ENCODE measurements around the gene CDK19.
A peak's percentile ranks its signal among the peaks of the same experiment; 100 is the strongest.
"Not testable (repeated sequence)": the region's sequence is repeated elsewhere in the genome, so short reads cannot be mapped to it uniquely, and the experiment has no call there.

Gene CDK19

GRCh38 chr6:110815411-110816409, at the start of gene CDK19:
Gene CDK19, minus strand, starts transcription at chr6:110815469. Its CDS starts 333 bp downstream, at chr6:110815136.
- peak; percentile 95 to 96 for DNase-seq (ENCODE audit: low read depth in 1 of 2, low spot score in 1 of 2)

DNA sequence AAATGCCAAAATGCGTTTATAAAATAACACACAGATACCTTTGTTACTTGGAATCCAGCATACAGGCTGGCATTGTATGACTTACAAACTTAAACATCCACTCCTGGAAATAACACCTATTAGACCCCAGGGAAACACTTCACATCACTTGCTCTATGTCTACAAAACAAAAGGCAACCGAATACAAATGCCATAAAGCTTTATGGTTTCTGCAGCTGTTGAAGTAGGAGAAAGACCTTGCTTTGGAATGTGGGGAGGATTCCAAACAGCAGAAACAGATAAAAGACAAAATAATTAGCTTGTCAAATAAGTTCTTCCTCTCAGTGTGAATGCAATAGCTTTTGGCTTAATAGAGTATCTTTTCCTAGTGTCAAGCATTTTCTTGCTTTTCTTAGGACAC, 49.6 kb upstream of the CDK19 start:
- no peak for DNase-seq (ENCODE audit: low read depth in 1 of 2, low spot score in 1 of 2)

- no peak for DNase-seq (ENCODE audit: low read depth in 1 of 2, low spot score in 1 of 2)
Observed at GRCh38 chr6:110859335-110859792, 44.1 kb upstream of the CDK19 start.

DNA sequence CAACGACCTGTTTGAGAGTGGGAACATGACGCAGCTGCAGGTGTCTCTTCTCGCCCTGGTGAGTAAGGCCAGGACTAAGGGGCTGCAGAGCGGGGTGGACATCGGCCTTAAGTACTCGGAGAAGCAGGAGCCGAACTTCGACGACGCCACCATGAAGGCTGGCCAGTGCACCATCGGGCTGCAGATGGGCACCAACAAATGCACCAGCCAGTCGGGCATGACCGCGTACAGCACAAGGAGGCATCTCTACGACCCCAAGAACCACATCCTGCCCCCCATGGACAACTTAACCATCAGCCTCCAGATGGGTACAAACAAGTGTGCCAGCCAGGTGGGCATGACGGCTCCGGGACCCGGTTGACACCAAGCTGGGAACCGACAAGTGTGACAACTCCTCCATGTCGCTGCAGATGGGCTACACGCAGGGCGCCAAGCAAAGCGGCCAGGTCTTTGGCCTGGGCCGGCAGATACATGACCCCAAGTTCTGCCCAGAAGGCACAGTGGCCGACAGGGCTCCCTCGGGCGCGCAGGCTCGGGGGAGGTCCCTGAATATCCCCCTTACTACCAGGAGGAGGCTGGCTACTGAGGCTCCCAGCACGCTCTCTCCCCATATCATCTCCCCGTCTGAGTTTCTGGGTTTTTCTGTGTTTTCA, 43.4 kb upstream of the CDK19 start:
- no peak for DNase-seq (ENCODE audit: low read depth in 1 of 2, low spot score in 1 of 2)

- no peak for DNase-seq (ENCODE audit: low read depth in 1 of 2, low spot score in 1 of 2)
Observed at GRCh38 chr6:110858016-110858415, 42.7 kb upstream of the CDK19 start.

- no peak for DNase-seq (ENCODE audit: low read depth in 1 of 2, low spot score in 1 of 2)
Observed at GRCh38 chr6:110856296-110856695, 41.0 kb upstream of the CDK19 start.

GRCh38 chr6:110853754-110854477, 38.6 kb upstream of the CDK19 start:
- DNase-seq (ENCODE audit: low read depth in 1 of 2, low spot score in 1 of 2): no peak

DNA sequence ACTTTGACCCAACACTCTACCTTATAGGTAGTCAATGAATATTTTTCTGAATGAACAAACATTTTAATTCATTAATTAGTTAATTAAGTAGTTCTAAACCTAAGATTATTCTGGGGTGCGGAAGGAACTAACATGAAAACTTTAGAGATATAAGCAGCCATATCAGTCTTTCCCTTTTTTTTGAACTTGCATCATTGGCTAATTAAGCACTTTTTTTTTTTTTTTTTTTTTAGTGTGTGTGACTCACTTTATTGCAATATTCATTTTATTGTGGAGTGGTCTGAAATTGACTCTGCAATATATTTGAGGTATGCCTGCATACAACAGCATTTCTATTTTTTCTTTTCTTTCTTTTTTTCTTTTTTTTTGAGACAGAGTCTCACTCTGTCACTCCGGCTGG, 37.5 kb upstream of the CDK19 start:
- DNase-seq (ENCODE audit: low read depth in 1 of 2, low spot score in 1 of 2): no peak

- DNase-seq (ENCODE audit: low read depth in 1 of 2, low spot score in 1 of 2): no peak
Observed at GRCh38 chr6:110849781-110850180, 34.5 kb upstream of the CDK19 start.

GRCh38 chr6:110841266-110841665, 26.0 kb upstream of the CDK19 start:
- no peak for DNase-seq (ENCODE audit: low read depth in 1 of 2, low spot score in 1 of 2)

- DNase-seq (ENCODE audit: low read depth in 1 of 2, low spot score in 1 of 2): not testable (repeated sequence)
Observed at GRCh38 chr6:110835751-110836150, 20.5 kb upstream of the CDK19 start.

DNA sequence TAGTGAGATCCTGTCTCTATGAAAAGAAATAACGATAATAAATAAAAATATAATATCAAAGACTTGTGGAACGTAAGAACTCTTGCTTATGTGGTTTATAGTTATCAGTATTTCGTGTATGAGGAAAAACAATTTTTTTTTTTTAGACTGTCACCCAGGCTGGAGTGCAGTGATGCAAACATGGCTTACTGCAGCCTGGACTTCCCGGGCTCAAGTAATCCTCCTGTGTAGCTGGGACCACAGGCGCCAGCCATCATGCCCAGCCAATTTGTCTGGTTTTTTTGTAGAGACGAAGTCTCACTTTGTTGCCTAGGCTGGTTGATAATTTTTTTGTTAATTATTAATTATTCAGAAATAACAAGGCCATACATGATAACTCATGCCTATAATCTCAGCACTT, 18.6 kb upstream of the CDK19 start:
- no peak for DNase-seq (ENCODE audit: low read depth in 1 of 2, low spot score in 1 of 2)

- DNase-seq (ENCODE audit: low read depth in 1 of 2, low spot score in 1 of 2): no peak
Observed at GRCh38 chr6:110831405-110831804, 16.1 kb upstream of the CDK19 start.

- no peak for DNase-seq (ENCODE audit: low read depth in 1 of 2, low spot score in 1 of 2)
Observed at GRCh38 chr6:110828396-110828795, 13.1 kb upstream of the CDK19 start.

DNA sequence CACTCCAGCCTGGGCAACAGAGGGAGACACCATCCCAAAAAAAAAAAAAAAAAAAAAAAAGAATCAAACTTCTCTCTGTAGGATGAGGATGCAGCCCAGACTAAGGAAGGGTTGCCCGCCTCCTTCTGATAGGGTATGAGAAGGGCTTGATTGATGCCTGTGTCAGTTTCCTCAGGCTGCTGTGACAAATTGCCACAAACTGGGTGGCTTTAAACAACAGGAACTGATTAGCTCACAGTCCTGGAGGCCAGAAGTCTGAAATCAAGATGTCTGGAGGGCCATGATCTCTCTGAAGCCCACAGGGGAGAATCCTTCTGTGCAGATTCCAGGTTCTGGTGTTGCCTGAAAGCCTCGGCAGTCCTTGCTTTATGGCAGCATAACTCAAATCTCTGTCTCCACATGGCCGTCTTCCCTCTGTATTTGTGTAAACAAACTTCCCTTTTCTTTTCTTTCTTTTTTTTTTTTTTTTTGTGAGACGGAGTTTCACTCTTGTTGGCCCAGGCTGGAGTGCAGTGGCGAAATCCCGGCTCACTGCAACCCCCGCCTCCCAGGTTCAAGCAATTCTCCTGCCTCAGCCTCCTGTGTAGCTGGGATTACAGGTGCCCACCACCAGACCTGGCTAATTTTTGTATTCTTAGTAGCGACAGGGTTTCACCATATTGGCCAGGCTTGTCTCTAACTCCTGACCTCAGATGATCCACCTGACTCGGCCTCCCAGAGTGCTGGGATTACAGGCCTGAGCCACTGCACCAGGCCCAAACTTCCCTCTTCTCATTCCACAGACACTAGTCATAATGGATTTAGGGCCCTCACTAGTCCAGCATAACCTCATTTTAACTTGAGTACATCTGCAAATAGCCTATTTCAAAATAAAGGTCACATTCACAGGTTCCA, 11.2 kb upstream of the CDK19 start:
- no peak for DNase-seq (ENCODE audit: low read depth in 1 of 2, low spot score in 1 of 2)

DNA sequence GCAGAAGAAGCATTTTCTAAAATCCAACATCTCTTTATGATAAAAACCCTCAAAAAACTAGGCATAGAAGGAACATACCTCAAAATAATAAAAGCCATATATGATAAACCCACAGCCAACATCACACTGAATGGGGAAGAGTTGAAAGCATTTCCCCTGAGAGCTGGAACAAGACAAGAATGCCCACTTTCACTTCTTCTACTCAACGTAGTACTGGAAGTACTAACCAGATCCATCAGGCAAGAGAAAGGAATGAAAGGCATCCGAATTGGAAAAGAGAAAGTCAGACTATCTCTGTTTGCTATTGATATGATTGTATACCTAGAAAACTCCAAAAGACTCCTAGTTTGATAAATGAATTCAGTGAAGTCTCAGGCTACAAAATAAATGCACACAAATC, 7.9 kb upstream of the CDK19 start:
- no peak for DNase-seq (ENCODE audit: low read depth in 1 of 2, low spot score in 1 of 2)

- no peak for DNase-seq (ENCODE audit: low read depth in 1 of 2, low spot score in 1 of 2)
Observed at GRCh38 chr6:110822249-110822648, 7.0 kb upstream of the CDK19 start.

DNA sequence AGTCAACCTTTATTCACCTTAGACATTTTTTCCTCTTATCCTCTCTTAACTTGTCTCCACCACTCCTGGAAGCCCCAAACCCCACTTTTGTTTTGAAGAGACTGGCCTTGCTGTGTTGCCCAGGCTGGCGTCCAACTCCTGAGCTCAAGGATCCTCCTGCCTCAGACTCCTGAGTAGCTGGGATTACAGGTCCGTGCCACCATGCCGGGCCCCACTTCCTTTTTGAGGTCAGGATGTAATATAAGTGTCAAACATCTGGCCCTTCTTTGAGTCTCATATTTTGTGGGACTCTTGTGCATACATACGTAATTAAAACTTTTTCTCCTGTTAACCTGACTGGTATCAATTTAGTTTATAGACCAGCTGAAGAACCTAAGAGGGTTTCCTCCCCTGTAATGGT, 1.4 kb upstream of the CDK19 start:
- no peak for DNase-seq (ENCODE audit: low read depth in 1 of 2, low spot score in 1 of 2)

DNA sequence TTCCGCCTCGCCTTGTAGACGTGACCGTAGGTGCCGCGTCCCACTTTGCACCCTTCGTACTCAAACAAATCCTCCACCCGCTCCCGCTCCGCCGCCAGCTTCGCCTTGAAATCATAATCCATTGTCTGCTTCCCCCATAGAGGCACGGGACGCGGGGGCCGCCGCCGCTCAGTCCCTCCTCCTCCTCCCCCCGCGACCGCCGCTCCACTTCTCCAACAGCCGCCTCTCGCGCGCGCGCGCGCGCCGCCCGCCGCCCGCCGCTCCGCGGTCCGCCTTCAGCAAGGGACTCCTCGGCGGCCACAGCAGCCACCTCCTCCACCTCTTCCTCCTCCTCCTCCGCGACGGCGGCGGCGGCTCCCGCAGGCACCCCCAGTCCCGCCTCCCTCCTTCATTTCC, 256 bp downstream of the CDK19 start:
- no peak for DNase-seq (ENCODE audit: low read depth in 1 of 2, low spot score in 1 of 2)

Data from activated CD4-positive, alpha-beta T cell treated with anti-CD3 and anti-CD28 coated beads, Interleukin-2, amount 50 U/mL, for 24 hours (primary cell).